Left lung (tissue), 10 donors: ENCODE results near the gene CHRNB1. TPM values are rescaled to one million over a fixed set of nuclear protein-coding genes. Genes with fewer than 3 reads are reported as not detected.

Experiments
- ATAC-seq: fragments of 200-7000 bp; cut with Tn5 transposase; one replicate; pipeline ENCODE4 v1.9.1; 2020; ENCODE audit warnings: moderate library complexity
- DNase-seq, 4 donors: peaks; one replicate each; pipeline ENCODE4 v3.0.0-alpha.2; 2013 to 2020
- H3K27ac ChIP-seq, 2 donors: fragments of 200-600 bp; sonication (generic) in 1 of 2; one replicate each; pipeline versions ENCODE4 v1.5.0 to v1.8.0; 2020 to 2021
- H3K27me3 ChIP-seq, 2 donors: fragments of 200-600 bp; sonication (generic) in 1 of 2; one replicate each; pipeline versions ENCODE4 v1.5.0 to v1.8.0; 2020 to 2021
- H3K36me3 ChIP-seq, 2 donors: fragments of 200-600 bp; sonication (generic) in 1 of 2; one replicate each; pipeline versions ENCODE4 v1.5.0 to v1.8.0; 2020 to 2021
- H3K4me1 ChIP-seq, 2 donors: fragments of 200-600 bp; one replicate each; pipeline ENCODE4 v1.8.0; 2021
- H3K4me3 ChIP-seq, 2 donors: fragments of 200-600 bp; sonication (generic) in 1 of 2; one replicate each; pipeline versions ENCODE4 v1.5.0 to v1.8.0; 2020 to 2021; ENCODE audit warnings: mild to moderate bottlenecking in 1 of 2
- H3K9me3 ChIP-seq, 2 donors: fragments of 200-600 bp; sonication (generic) in 1 of 2; one replicate each; pipeline versions ENCODE4 v1.5.0 to v1.8.0; 2020 to 2021
- CTCF ChIP-seq, 2 donors: fragments of 200-600 bp; sonication (generic) in 1 of 2; IDR thresholded peaks; one replicate each; pipeline versions ENCODE4 v1.5.0 to v1.8.0; 2021; ENCODE audit warnings: antibody characterized with exemption in 2 of 2
- intact Hi-C, 2 donors: fragments of 100-400 bp; cut with DNase I; formaldehyde crosslinking; loops; one replicate each; pipeline versions ENCODE4 v1.11.2 to v1.14.2; 2022
- polyA plus RNA-seq, 6 donors: library from polyadenylated mRNA; unstranded; fragments of 120-200 nt; gene quantifications; one replicate each; pipeline ENCODE4 v1.2.1, GENCODE V29; 2013; ENCODE audit not compliant: insufficient read length in 6 of 6
- total RNA-seq, 2 donors: library from RNA; stranded (reverse); fragmentation: NEBNext Ultra II Directional; extraction: Animal tissue kit (Norgen Biotek cat#: 25700); gene quantifications; one replicate each; pipeline ENCODE4 v1.2.1, GENCODE V29; 2021
- donor health status: DM: no; HTN: yes; CAD: no.
- donor health status: DM: no; HTN: no; CAD: no.

Gene CHRNB1
- total and polyA plus RNA-seq, 8 donors = 7.0 to 12.1 (median 9.9) TPM

DNA sequence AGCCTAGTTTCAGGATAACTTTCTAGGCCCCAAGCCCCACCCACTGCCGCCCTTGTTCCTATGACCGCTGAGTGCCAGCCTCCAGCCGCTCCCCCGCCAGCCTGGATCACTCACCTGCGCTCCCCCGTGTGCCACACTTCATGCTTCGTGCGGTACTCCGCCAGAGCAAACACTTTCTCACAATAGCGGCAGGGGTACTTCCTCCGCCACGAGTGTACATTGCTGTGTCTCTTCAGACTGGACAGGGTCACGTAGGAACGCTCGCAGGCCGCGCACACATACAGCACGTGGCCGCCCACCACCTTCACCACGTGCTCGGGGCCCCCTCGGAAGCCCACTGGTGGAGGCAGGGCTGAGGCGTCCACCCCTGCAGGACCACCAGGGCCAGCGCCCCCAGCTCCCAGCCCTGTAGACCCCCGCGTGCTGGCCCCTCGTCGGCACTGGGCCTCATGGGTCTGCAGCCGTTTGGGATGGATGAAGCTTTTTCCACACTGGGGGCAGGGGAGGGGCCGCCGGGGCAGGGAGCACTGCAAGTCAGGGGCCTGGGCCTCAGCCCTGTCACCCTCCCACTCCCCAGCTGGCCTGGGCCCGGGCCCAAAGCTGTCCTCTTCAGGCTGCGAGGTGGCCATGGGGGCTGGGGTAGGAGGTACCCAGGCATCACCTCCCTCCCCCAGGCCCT lies 20.9 kb downstream of the CHRNB1 start:
- DNase-seq = peak in 3 of 4 donors; percentile 53 to 84 (median 65)
- no peak for TF ChIP-seq CTCF (IDR thresholded peaks at IDR 0.05)
- Histone ChIP-seq H3K9me3 (no peaks in the 10 kb centered on the region), H3K27ac (peak overlapping the region in 1 of 2 donors; percentile 78), H3K27me3 (no peaks in the 10 kb centered on the region), H3K4me3 (no peak overlapping the region), H3K36me3 (peaks cover 4 to 40% of the 10 kb centered on the region in 2 donors), H3K4me1 (peaks cover 8 to 33% of the 10 kb centered on the region in 2 donors)
- peak; percentile 73 for ATAC-seq
- intact Hi-C loops = no loop called here

DNA sequence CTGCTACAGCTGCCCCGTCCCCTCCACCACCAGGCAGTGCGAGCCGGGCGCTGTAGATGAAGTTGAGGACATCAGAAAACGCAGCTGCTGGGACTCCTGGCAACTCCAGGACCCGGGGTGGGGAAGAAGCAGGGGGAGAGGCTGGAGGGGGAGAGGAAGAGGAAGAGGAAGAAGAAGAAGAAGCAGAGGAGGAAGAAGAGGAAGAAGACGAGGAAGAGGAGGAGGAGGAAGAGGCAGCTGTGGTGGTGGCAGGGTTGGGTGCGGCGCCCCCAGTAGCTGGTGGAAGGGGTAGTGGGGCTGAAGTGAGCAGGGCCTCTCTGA lies 21.4 kb downstream of the CHRNB1 start:
- H3K4me1 ChIP-seq = peaks cover 8 to 33% of the 10 kb centered on the region in 2 donors
- TF ChIP-seq CTCF (IDR thresholded peaks at IDR 0.05) = no peak
- intact Hi-C loops = no loop called here
- H3K4me3 ChIP-seq = no peak overlapping the region
- DNase-seq = no peak
- H3K36me3 ChIP-seq = peaks cover 4 to 40% of the 10 kb centered on the region in 2 donors
- no peak for ATAC-seq
- no peaks in the 10 kb centered on the region for H3K27me3 ChIP-seq
- H3K27ac ChIP-seq = peak overlapping the region; percentile 26 to 78
- H3K9me3 ChIP-seq = no peaks in the 10 kb centered on the region

DNA sequence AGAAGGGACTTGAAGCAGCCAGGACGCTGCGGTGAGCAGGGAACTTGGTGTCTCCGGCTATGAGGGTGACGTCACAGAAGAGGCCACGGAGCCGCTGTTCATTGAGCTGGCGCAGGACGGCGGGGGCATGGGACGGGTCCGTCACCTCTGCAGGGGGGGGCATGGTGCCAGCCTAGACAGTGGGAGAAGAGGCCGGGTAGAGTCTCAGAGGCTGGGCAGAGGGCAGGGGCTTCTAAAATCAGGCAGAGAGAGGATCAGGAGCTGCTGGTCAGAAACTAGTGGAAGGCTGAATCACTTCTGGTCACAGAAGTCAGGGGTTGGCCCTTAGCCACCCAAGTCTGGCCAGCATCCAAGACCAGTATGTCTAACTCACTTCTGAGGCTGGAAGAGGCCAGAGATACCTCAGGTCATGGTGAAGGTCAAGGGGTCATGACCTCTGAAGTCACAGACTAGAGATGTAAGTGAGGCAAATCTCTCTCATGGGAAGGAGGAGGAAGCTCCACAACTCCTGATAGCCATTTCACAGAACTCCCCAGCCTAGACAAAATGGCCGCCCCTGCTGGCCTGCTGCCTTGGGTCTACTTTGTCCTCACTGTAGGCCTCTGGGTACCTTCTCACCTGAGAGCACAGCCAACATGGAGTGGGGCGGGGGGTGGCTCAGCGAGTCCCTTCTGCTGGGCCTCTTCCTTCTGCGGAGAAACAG lies 21.9 kb downstream of the CHRNB1 start:
- no peaks in the 10 kb centered on the region for H3K27me3 ChIP-seq
- intact Hi-C loops = no loop called here
- peaks cover 8 to 36% of the 10 kb centered on the region in 2 donors for H3K4me1 ChIP-seq
- no peak overlapping the region for H3K4me3 ChIP-seq
- H3K27ac ChIP-seq = peak overlapping the region; percentile 65 to 78
- TF ChIP-seq CTCF (IDR thresholded peaks at IDR 0.05) = no peak
- ATAC-seq = peak; percentile 36
- peaks cover 4 to 38% of the 10 kb centered on the region in 2 donors for H3K36me3 ChIP-seq
- no peaks in the 10 kb centered on the region for H3K9me3 ChIP-seq
- DNase-seq = peak in 1 of 4 donors; percentile 73

DNA sequence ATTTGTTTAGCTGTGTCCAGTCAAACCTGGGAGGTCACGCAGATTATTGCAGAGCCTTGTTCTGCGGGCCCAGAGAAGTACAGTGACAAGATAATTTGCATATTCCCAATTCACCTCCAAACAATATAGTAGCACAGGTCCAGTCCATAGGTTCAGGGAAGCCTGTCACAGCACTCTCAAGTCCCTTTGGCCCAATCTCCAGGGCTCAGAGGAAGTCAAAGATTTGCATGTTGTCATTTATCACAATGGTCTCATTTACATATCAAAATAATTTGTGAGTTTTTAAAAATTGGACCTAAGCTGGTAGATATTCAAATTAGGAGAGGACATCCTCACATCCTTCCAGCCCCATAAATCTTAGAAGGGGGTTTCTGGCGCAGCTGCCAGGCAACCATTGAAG lies 22.6 kb downstream of the CHRNB1 start:
- ATAC-seq (no peak), DNase-seq (no peak)
- H3K36me3 ChIP-seq = peaks cover 4 to 31% of the 10 kb centered on the region in 2 donors
- no peaks in the 10 kb centered on the region for H3K9me3 ChIP-seq
- H3K4me1 ChIP-seq = peaks cover 8 to 38% of the 10 kb centered on the region in 2 donors
- no peak for TF ChIP-seq CTCF (IDR thresholded peaks at IDR 0.05)
- H3K4me3 ChIP-seq = no peak overlapping the region
- H3K27ac ChIP-seq = peak overlapping the region; percentile 65 to 78
- H3K27me3 ChIP-seq = no peaks in the 10 kb centered on the region
- intact Hi-C loops = no loop called here

DNA sequence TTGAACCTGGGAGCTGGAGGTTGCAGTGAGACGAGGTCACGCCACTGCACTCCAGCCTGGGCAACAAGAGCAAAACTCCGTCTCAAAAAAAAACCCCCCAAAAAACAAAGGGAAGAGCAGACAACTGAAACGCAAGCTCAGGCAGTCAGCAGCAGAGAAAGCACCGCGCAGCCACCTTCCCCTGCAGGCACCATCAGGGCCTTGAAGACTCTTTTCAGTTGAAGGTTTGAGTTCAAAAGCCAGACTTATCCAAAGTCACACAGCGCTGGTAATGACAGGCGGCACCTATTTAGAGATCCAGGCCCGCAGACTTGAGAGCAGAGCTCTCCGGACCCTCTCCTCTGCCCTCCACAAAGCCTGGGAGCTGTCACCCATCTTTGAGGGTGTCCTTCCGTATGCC lies 23.4 kb downstream of the CHRNB1 start:
- no peaks in the 10 kb centered on the region for H3K27me3 ChIP-seq
- H3K4me1 ChIP-seq = peaks cover 8 to 38% of the 10 kb centered on the region in 2 donors
- no peaks in the 10 kb centered on the region for H3K9me3 ChIP-seq
- ATAC-seq (no peak), DNase-seq (no peak)
- no peak for TF ChIP-seq CTCF (IDR thresholded peaks at IDR 0.05)
- no peak overlapping the region for H3K4me3 ChIP-seq
- H3K36me3 ChIP-seq = peaks cover 4 to 23% of the 10 kb centered on the region in 2 donors
- H3K27ac ChIP-seq = no peak overlapping the region
- intact Hi-C loops = no loop called here
